Mammary epithelial cell (primary cell): ENCODE results near the gene RIMS1.

Experiments used
- EZH2 ChIP-seq: IDR thresholded peaks from 2 replicates; pipeline ENCODE4 v1.6.1; 2012; ENCODE audit warnings: low read length, inconsistent platforms, borderline replicate concordance
- TF ChIP-seq, protein P1 (sequence below), 2 donors: IDR thresholded peaks in 1 of 2; conservative IDR thresholded peaks in 1 of 2; 2 replicates each; pipeline ENCODE4 v1.5.1; 2011 to 2012; ENCODE audit warnings: inconsistent platforms in 2 of 2, low read length in 2 of 2, mild to moderate bottlenecking in 2 of 2, control low read depth in 1 of 2, low read depth in 1 of 2; ENCODE audit not compliant: insufficient read depth in 1 of 2; ENCODE audit errors: extremely low read depth in 1 of 2

GRCh38 chr6:72213654-72214053 is 327.3 kb downstream of the RIMS1 start:
- TF ChIP-seq, protein P1, sequence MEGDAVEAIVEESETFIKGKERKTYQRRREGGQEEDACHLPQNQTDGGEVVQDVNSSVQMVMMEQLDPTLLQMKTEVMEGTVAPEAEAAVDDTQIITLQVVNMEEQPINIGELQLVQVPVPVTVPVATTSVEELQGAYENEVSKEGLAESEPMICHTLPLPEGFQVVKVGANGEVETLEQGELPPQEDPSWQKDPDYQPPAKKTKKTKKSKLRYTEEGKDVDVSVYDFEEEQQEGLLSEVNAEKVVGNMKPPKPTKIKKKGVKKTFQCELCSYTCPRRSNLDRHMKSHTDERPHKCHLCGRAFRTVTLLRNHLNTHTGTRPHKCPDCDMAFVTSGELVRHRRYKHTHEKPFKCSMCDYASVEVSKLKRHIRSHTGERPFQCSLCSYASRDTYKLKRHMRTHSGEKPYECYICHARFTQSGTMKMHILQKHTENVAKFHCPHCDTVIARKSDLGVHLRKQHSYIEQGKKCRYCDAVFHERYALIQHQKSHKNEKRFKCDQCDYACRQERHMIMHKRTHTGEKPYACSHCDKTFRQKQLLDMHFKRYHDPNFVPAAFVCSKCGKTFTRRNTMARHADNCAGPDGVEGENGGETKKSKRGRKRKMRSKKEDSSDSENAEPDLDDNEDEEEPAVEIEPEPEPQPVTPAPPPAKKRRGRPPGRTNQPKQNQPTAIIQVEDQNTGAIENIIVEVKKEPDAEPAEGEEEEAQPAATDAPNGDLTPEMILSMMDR (conservative IDR thresholded peaks at IDR 0.05 in 1 of 2, IDR thresholded peaks at IDR 0.05 in 1 of 2; ENCODE audit: extremely low read depth in 1 of 2, insufficient read depth in 1 of 2, low read depth in 1 of 2, low read length in 2 of 2): no peak
- TF ChIP-seq EZH2: no peak
